ENCODE measurements around the gene NAA80.

Gene NAA80

GRCh38 chr3:50325497-50326181, 26.4 kb upstream of the NAA80 start:
- no peak for DNase-seq (ENCODE audit: extremely low spot score)
- TF ChIP-seq CTBP1 (IDR thresholded peaks at IDR 0.05; ENCODE audit: borderline replicate concordance): no peak
- no peak for TF ChIP-seq TARDBP (IDR thresholded peaks at IDR 0.05)
- TF ChIP-seq NFRKB (IDR thresholded peaks at IDR 0.05): no peak
- TF ChIP-seq ARNT (IDR thresholded peaks at IDR 0.05): no peak
- TF ChIP-seq FOXM1 (IDR thresholded peaks at IDR 0.05; ENCODE audit: borderline replicate concordance): no peak
- TF ChIP-seq SP1 (IDR thresholded peaks at IDR 0.05): no peak
- ChIA-PET POLR2A (interaction anchor here (1.7 kb wide), 1 partner anchor 12 kb away, joined by 5 read pairs; no protein-coding TSS in a partner anchor), CTCF (interaction anchor here (0.7 kb wide), 1 partner anchor 26 kb away, joined by 3 read pairs; the partner anchor contains the start of genes HYAL3 and NAA80)

- POLR2A ChIA-PET: interaction anchor here (3.7 kb wide), 1 partner anchor 12 kb away, joined by 23 read pairs; no protein-coding TSS in a partner anchor
- TF ChIP-seq SUZ12 (IDR thresholded peaks at IDR 0.05) (no peak), FOXA1 (IDR thresholded peaks at IDR 0.05) (no peak), LEF1 (IDR thresholded peaks at IDR 0.05; ENCODE audit: borderline replicate concordance) (no peak), ARNT (IDR thresholded peaks at IDR 0.05) (no peak), FOXK2 (IDR thresholded peaks at IDR 0.05) (no peak), NFRKB (IDR thresholded peaks at IDR 0.05) (no peak), SP1 (IDR thresholded peaks at IDR 0.05) (no peak), PKNOX1 (IDR thresholded peaks at IDR 0.05) (no peak), HDGF (IDR thresholded peaks at IDR 0.05; ENCODE audit: borderline replicate concordance) (no peak), ELF4 (IDR thresholded peaks at IDR 0.05) (no peak), CTBP1 (IDR thresholded peaks at IDR 0.05; ENCODE audit: borderline replicate concordance) (no peak), ZNF384 (IDR thresholded peaks at IDR 0.05) (no peak), TARDBP (IDR thresholded peaks at IDR 0.05) (no peak), BHLHE40 (IDR thresholded peaks at IDR 0.05; ENCODE audit: borderline replicate concordance) (no peak), L3MBTL2 (conservative IDR thresholded peaks at IDR 0.05) (no peak), FOXM1 (IDR thresholded peaks at IDR 0.05; ENCODE audit: borderline replicate concordance) (no peak)
- CTCF ChIA-PET: interaction anchor here (0.7 to 1.6 kb wide), 3 partner anchors 26 to 217 kb away, joined by 3 read pairs; partner anchors contain the start of genes HYAL3 and NAA80
Observed at GRCh38 chr3:50325113-50325480, 25.9 kb upstream of the NAA80 start.

GRCh38 chr3:50324351-50325112, 25.3 kb upstream of the NAA80 start:
- ChIA-PET CTCF (interaction anchor here (0.7 to 1.6 kb wide), 10 partner anchors 10 to 1288 kb away, joined by 3 to 7 read pairs (median 3); partner anchors contain the start of genes GNAI2, HYAL3 and NAA80), POLR2A (interaction anchor here (1.9 to 3.7 kb wide), 2 partner anchors 13 to 33 kb away, joined by 7 to 23 read pairs; partner anchors contain the start of gene IFRD2)
- DNase-seq (ENCODE audit: extremely low spot score): peak; percentile 74
- no peak for TF ChIP-seq BHLHE40 (IDR thresholded peaks at IDR 0.05; ENCODE audit: borderline replicate concordance)
- TF ChIP-seq HDGF (IDR thresholded peaks at IDR 0.05; ENCODE audit: borderline replicate concordance): peak; percentile 73; the same call in 1 of the 2 replicates

More at GRCh38 chr3:50325113-50325480, 25.9 kb upstream of the NAA80 start:
- no peak for DNase-seq (ENCODE audit: extremely low spot score)

- CTCF ChIA-PET: interaction anchor here (0.7 to 1.6 kb wide), 9 partner anchors 9 to 1289 kb away, joined by 3 to 7 read pairs (median 3); partner anchors contain the start of genes GNAI2, HYAL3 and NAA80
- no peak for DNase-seq (ENCODE audit: extremely low spot score)
- POLR2A ChIA-PET: interaction anchor here (1.9 to 3.7 kb wide), 2 partner anchors 13 to 32 kb away, joined by 7 to 23 read pairs; partner anchors contain the start of gene IFRD2
Observed at GRCh38 chr3:50323614-50324199, 24.5 kb upstream of the NAA80 start.

GRCh38 chr3:50323092-50323600, 23.9 kb upstream of the NAA80 start:
- CTCF ChIA-PET: no interaction called here
- POLR2A ChIA-PET: interaction anchor here (1.9 to 3.7 kb wide), 2 partner anchors 14 to 31 kb away, joined by 7 to 23 read pairs; partner anchors contain the start of gene IFRD2
- DNase-seq (ENCODE audit: extremely low spot score): no peak
- TF ChIP-seq ELF4 (IDR thresholded peaks at IDR 0.05): no peak
- no peak for TF ChIP-seq FOXA1 (IDR thresholded peaks at IDR 0.05)
- no peak for TF ChIP-seq TARDBP (IDR thresholded peaks at IDR 0.05)
- TF ChIP-seq L3MBTL2 (conservative IDR thresholded peaks at IDR 0.05): no peak
- TF ChIP-seq BHLHE40 (IDR thresholded peaks at IDR 0.05; ENCODE audit: borderline replicate concordance): no peak
- TF ChIP-seq HDGF (IDR thresholded peaks at IDR 0.05; ENCODE audit: borderline replicate concordance): no peak
- TF ChIP-seq CTBP1 (IDR thresholded peaks at IDR 0.05; ENCODE audit: borderline replicate concordance): no peak
- no peak for TF ChIP-seq FOXK2 (IDR thresholded peaks at IDR 0.05)
- TF ChIP-seq LEF1 (IDR thresholded peaks at IDR 0.05; ENCODE audit: borderline replicate concordance): no peak
- TF ChIP-seq FOXM1 (IDR thresholded peaks at IDR 0.05; ENCODE audit: borderline replicate concordance): no peak
- TF ChIP-seq SP1 (IDR thresholded peaks at IDR 0.05): no peak
- no peak for TF ChIP-seq SUZ12 (IDR thresholded peaks at IDR 0.05)
- TF ChIP-seq PKNOX1 (IDR thresholded peaks at IDR 0.05): no peak

More at GRCh38 chr3:50323614-50324199, 24.5 kb upstream of the NAA80 start:
- TF ChIP-seq FOXA1 (IDR thresholded peaks at IDR 0.05) (no peak), CTBP1 (IDR thresholded peaks at IDR 0.05; ENCODE audit: borderline replicate concordance) (no peak), NFRKB (IDR thresholded peaks at IDR 0.05) (no peak), ELF4 (IDR thresholded peaks at IDR 0.05) (no peak), HDGF (IDR thresholded peaks at IDR 0.05; ENCODE audit: borderline replicate concordance) (no peak), SP1 (IDR thresholded peaks at IDR 0.05) (no peak), FOXK2 (IDR thresholded peaks at IDR 0.05) (no peak), PKNOX1 (IDR thresholded peaks at IDR 0.05) (no peak), LEF1 (IDR thresholded peaks at IDR 0.05; ENCODE audit: borderline replicate concordance) (no peak), SUZ12 (IDR thresholded peaks at IDR 0.05) (no peak), BHLHE40 (IDR thresholded peaks at IDR 0.05; ENCODE audit: borderline replicate concordance) (no peak), L3MBTL2 (conservative IDR thresholded peaks at IDR 0.05) (no peak), FOXM1 (IDR thresholded peaks at IDR 0.05; ENCODE audit: borderline replicate concordance) (no peak), ARNT (IDR thresholded peaks at IDR 0.05) (no peak), ZNF384 (IDR thresholded peaks at IDR 0.05) (no peak), TARDBP (IDR thresholded peaks at IDR 0.05) (no peak)
